GM12875 (cell line): ENCODE data around the gene MYO5A.
A peak's percentile ranks its signal among the peaks of the same experiment; 100 is the strongest.

Experiments used
- H3K4me3 ChIP-seq: one replicate; pipeline ENCODE4 v1.5.1; 2011; ENCODE audit warnings: low read depth, low read length, control low read depth
- CTCF ChIP-seq: IDR thresholded peaks from 2 replicates; pipeline ENCODE4 v1.5.1; 2011; ENCODE audit warnings: low read depth, mild to moderate bottlenecking, control low read depth, inconsistent platforms, low read length, moderate library complexity, borderline replicate concordance; ENCODE audit not compliant: insufficient read depth

Gene MYO5A

GRCh38 chr15:52294881-52295420 is 233.7 kb downstream of the MYO5A start:
- TF ChIP-seq CTCF, result no peak
- H3K4me3 ChIP-seq, result peak overlapping the region; percentile 47

GRCh38 chr15:52292780-52293392 is 235.8 kb downstream of the MYO5A start:
- no peak for TF ChIP-seq CTCF

GRCh38 chr15:52291204-52291603 is 237.5 kb downstream of the MYO5A start:
- no peak overlapping the region for H3K4me3 ChIP-seq
- TF ChIP-seq CTCF, result no peak

More at GRCh38 chr15:52292780-52293392, 235.8 kb downstream of the MYO5A start:
- no peak overlapping the region for H3K4me3 ChIP-seq

GRCh38 chr15:52290800-52291199 is 237.9 kb downstream of the MYO5A start:
- no peak overlapping the region for H3K4me3 ChIP-seq
- no peak for TF ChIP-seq CTCF

GRCh38 chr15:52290329-52290728 is 238.4 kb downstream of the MYO5A start:
- no peak overlapping the region for H3K4me3 ChIP-seq
- no peak for TF ChIP-seq CTCF

- no peak for TF ChIP-seq CTCF
- no peak overlapping the region for H3K4me3 ChIP-seq
Observed at GRCh38 chr15:52289629-52290081, 239.0 kb downstream of the MYO5A start.

- no peak overlapping the region for H3K4me3 ChIP-seq
- no peak for TF ChIP-seq CTCF
Observed at GRCh38 chr15:52288986-52289385, 239.7 kb downstream of the MYO5A start.
